Spleen (tissue), 11 donors: ENCODE results near the gene ERGIC1. TPM values are rescaled to one million over a fixed set of nuclear protein-coding genes. Genes with fewer than 3 reads are reported as not detected.

Experiments
- DNase-seq: peaks from one replicate; pipeline ENCODE4 v3.0.0-alpha.2; 2020
- H3K27ac ChIP-seq, 8 donors: fragments of 200-600 bp; sonication (generic) in 7 of 8; 1 replicate in 4 of 8; 2 replicates in 4 of 8; pipeline versions ENCODE4 v1.5.0 to v1.8.0; 2016 to 2021; ENCODE audit warnings: inconsistent platforms in 4 of 8, mild to moderate bottlenecking in 4 of 8, moderate library complexity in 1 of 8
- H3K27me3 ChIP-seq, 7 donors: fragments of 200-600 bp; sonication (generic) in 6 of 7; replicated peaks in 1 of 7; 1 replicate in 4 of 7; 2 replicates in 3 of 7; pipeline versions ENCODE4 v1.5.0 to v1.8.0; 2016 to 2021; ENCODE audit warnings: inconsistent platforms in 3 of 7, mild to moderate bottlenecking in 1 of 7
- H3K36me3 ChIP-seq, 6 donors: fragments of 200-600 bp; sonication (generic) in 5 of 6; 1 replicate in 4 of 6; 2 replicates in 2 of 6; pipeline versions ENCODE4 v1.5.0 to v1.8.0; 2016 to 2021; ENCODE audit warnings: inconsistent platforms in 2 of 6
- H3K4me1 ChIP-seq, 6 donors: fragments of 200-600 bp; sonication (generic) in 5 of 6; 1 replicate in 3 of 6; 2 replicates in 3 of 6; pipeline versions ENCODE4 v1.5.0 to v1.8.0; 2016 to 2021; ENCODE audit warnings: inconsistent platforms in 3 of 6
- H3K4me3 ChIP-seq, 8 donors: fragments of 200-600 bp; sonication (generic) in 7 of 8; 1 replicate in 4 of 8; 2 replicates in 4 of 8; pipeline versions ENCODE4 v1.5.0 to v1.8.0; 2016 to 2021; ENCODE audit warnings: inconsistent platforms in 4 of 8, mild to moderate bottlenecking in 4 of 8, moderate library complexity in 2 of 8
- H3K9me3 ChIP-seq, 8 donors: fragments of 200-600 bp; sonication (generic) in 7 of 8; 1 replicate in 4 of 8; 2 replicates in 4 of 8; pipeline versions ENCODE4 v1.5.0 to v1.8.0; 2016 to 2021; ENCODE audit warnings: inconsistent platforms in 4 of 8
- CTCF ChIP-seq, 11 experiments: fragments of 200-600 bp in 7 of 11; fragments of 450-650 bp in 4 of 11; sonication (generic) in 4 of 11; IDR thresholded peaks in 8 of 11; conservative IDR thresholded peaks in 3 of 11; 1 replicate in 7 of 11; 2 replicates in 4 of 11; pipeline versions ENCODE4 v1.4.0 to v1.8.0; 2016 to 2021; ENCODE audit warnings: antibody characterized with exemption in 11 of 11, inconsistent platforms in 4 of 11, mild to moderate bottlenecking in 1 of 11
- POLR2A ChIP-seq, 3 donors: fragments of 450-650 bp; IDR thresholded peaks; one replicate each; pipeline ENCODE4 v1.5.1; 2017; ENCODE audit warnings: antibody characterized with exemption in 3 of 3, mild to moderate bottlenecking in 1 of 3
- POLR2AphosphoS5 ChIP-seq, 3 donors: sonication (generic); formaldehyde crosslinking; IDR thresholded peaks; one replicate each; pipeline ENCODE4 v1.5.1; 2017; ENCODE audit warnings: antibody characterized with exemption in 3 of 3
- WGBS, 5 donors: extraction: QIAGEN DNeasy Blood & Tissue Kit in 3 of 5; methylation state at CpG; one replicate each; pipeline versions ENCODE4 v1.1.5 to v1.1.7; 2013 to 2018; 5-methylcytosine and 5-hydroxymethylcytosine counted together
- intact Hi-C: fragments of 100-400 bp; cut with DNase I; formaldehyde crosslinking; loops from one replicate; pipeline ENCODE4 v1.15.0; 2023; ENCODE audit warnings: low total_unique reads
- polyA plus RNA-seq, 3 donors: library from polyadenylated mRNA; stranded (reverse); fragments of 200-250 nt; gene quantifications; one replicate each; pipeline ENCODE4 v1.2.1, GENCODE V29; 2013
- total RNA-seq, 7 donors: library from RNA; depleted of rRNA in 3 of 7; stranded (reverse); fragments of >200 nt in 3 of 7; fragmentation: NEBNext Ultra II Directional in 4 of 7; extraction: Animal tissue kit (Norgen Biotek cat#: 25700) in 4 of 7; gene quantifications; one replicate each; pipeline versions ENCODE4 v1.1.0 to v1.2.1, GENCODE V29; 2016 to 2021
- donor health status: healthy with polysubstance abuse.
- donor health status: DM: no; HTN: no; CAD: no; lungs with moderate emphysema.
- donor health status: DM: no; HTN: no; CAD: no.
- donor health status: Bipolar disorder and iron deficiency.
- donor health status: healthy.
- donor health status: DM: no; HTN: no; CAD: no.
- donor health status: DM: yes; HTN: yes; CAD: no.

The ERGIC1 gene
- total and polyA plus RNA-seq, 10 donors, result 36.9 to 166 (median 125) TPM

DNA sequence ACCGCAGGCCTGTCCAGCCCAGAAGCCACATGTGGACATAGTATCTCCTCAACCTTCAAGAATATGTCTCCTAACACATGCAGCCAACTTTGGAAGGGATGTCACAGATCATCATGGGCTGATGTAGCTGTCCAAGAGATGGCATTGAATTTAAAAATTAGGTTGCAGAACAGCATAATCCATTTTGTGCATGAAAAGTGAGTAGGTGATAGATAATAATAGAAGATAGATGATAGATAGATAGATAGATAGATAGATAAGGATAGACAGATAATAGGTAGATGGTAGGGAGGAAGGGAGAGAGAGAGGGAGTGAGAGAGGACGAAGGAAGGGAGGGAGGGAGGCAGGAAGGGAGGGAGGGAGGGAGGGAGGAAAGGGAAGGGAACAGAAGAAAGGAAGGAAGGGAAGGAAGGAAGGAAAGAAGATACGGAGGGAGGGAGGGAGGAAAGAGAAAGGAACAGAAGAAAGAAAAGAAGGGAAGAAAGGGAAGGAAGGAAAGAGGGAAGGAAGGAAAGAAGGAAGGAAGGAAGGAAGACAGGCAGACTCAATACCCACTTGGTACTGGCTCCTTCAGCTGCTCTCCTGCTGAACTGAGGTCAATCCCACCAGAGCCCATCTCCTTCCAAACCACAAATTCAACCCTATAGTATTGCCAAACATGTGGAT lies 28.9 kb upstream of the ERGIC1 start:
- Histone ChIP-seq H3K27ac (peak overlapping the region in 4 of 8 donors; percentile 93 to 96 (median 94)), H3K4me3 (no peak overlapping the region), H3K4me1 (peaks cover 4 to 50% (median 22%) of the 10 kb centered on the region in 6 donors), H3K27me3 (no peaks in the 10 kb centered on the region), H3K9me3 (peaks cover 0 to 7% (median 0%) of the 10 kb centered on the region in 8 donors), H3K36me3 (no peaks in the 10 kb centered on the region)
- 49 to 70% (median 60%) methylated on average over 3 of the region's 3 CpGs for WGBS, 5 donors
- no peak for DNase-seq
- intact Hi-C loops, result no loop called here
- TF ChIP-seq CTCF (IDR thresholded peaks at IDR 0.05 in 8 of 11, conservative IDR thresholded peaks at IDR 0.05 in 3 of 11), result no peak
- no peak for TF ChIP-seq POLR2A (IDR thresholded peaks at IDR 0.05)
- no peak for TF ChIP-seq POLR2AphosphoS5 (IDR thresholded peaks at IDR 0.05)

DNA sequence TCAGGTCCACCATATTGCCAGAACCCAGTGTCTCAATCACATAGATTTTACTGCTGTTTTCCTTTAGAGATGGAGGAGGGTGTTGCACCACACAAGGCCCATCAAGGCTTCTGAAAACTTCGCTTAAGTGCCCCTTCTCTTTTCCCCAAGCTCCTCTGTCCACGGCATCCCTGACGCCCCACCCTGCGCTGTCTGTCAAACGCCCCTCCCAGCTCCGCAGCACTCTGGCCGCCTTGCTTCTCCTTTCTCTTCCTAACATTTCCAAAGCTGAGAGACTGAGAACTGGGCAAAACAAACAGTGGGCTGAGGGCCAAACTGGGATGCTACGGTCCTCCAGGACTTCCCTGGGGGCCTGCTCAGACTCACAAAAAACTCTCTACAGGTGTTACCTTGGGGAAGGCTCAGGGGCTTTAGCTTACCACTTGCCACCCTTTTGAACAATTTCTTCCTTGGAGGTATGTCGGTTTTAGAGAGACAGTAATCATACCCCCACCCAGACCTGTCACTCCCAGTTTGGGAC lies 28.3 kb upstream of the ERGIC1 start:
- Histone ChIP-seq H3K9me3 (peaks cover 0 to 7% (median 0%) of the 10 kb centered on the region in 8 donors), H3K36me3 (no peaks in the 10 kb centered on the region), H3K27me3 (no peaks in the 10 kb centered on the region), H3K27ac (peak overlapping the region in 6 of 8 donors; percentile 89 to 96 (median 94)), H3K4me3 (no peak overlapping the region), H3K4me1 (peaks cover 4 to 45% (median 19%) of the 10 kb centered on the region in 6 donors)
- intact Hi-C loops, result no loop called here
- DNase-seq, result peak; percentile 79
- WGBS, 5 donors, result 87 to 96% (median 92%) methylated on average over 9 of the region's 9 CpGs
- TF ChIP-seq POLR2A (IDR thresholded peaks at IDR 0.05), result no peak
- no peak for TF ChIP-seq POLR2AphosphoS5 (IDR thresholded peaks at IDR 0.05)
- TF ChIP-seq CTCF (IDR thresholded peaks at IDR 0.05 in 8 of 11, conservative IDR thresholded peaks at IDR 0.05 in 3 of 11), result no peak

DNA sequence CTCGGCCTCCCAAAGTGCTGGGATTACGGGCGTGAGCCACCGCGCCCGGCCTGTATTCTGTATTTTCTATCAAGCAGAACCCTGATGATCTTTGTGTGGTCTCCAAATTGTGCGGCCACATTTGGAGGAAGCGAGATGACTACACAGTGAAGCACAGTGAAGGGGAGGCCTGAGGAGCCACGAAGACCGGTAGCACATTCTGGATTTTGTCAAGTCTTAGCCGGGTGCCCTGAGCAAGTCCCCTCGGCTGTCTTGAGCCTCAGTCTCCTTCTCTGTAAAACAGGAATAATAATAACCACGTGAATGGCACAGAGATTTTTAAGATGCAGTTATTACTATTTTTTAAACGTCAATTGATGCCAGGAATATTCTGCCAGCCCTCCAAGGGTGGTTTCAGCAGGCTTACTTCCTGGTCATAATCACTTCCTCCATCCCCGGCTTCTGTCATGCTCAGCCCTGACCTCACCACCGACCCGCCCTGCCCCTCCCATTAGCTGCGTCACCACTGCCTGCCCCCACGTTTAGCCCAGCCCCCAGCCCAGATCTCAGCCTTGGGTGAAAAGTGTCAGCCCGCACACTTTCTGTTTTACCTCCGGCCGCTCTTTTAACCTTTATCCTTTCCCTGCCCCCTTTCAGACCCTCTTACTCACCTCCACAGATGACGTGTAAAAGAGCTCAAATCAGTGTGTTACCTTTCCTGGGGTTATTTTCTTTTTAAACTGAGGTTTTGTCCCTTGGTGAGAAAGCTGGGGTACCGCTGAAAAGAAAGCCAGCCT lies 27.0 kb upstream of the ERGIC1 start:
- peak overlapping the region; percentile 82 to 96 (median 93) for H3K27ac ChIP-seq
- H3K9me3 ChIP-seq, result peaks cover 0 to 7% (median 0%) of the 10 kb centered on the region in 8 donors
- H3K4me3 ChIP-seq, result peak overlapping the region in 4 of 8 donors; percentile 4 to 64 (median 29)
- peak in 1 of 11 experiments; percentile 22 for TF ChIP-seq CTCF (IDR thresholded peaks at IDR 0.05 in 8 of 11, conservative IDR thresholded peaks at IDR 0.05 in 3 of 11)
- peak; percentile 86 to 89 (median 88) for TF ChIP-seq POLR2AphosphoS5 (IDR thresholded peaks at IDR 0.05)
- peak in 2 of 3 donors; percentile 27 to 44 for TF ChIP-seq POLR2A (IDR thresholded peaks at IDR 0.05)
- peaks cover 4 to 32% (median 15%) of the 10 kb centered on the region in 6 donors for H3K4me1 ChIP-seq
- intact Hi-C loops, result no loop called here
- H3K36me3 ChIP-seq, result no peaks in the 10 kb centered on the region
- DNase-seq, result peak; percentile 98
- no peaks in the 10 kb centered on the region for H3K27me3 ChIP-seq
- WGBS, 5 donors, result 42 to 46% (median 43%) methylated on average over 24 of the region's 24 CpGs
